NB4 (cell line): ENCODE data around the gene PITPNM3.

Experiments
- DNase-seq: peaks from one replicate; pipeline ENCODE4 v3.0.0; 2010; ENCODE audit warnings: low read depth
- H3K4me3 ChIP-seq: one replicate; pipeline ENCODE4 v1.5.1; 2011; ENCODE audit warnings: mild to moderate bottlenecking, low read depth, low read length, moderate library complexity
- CTCF ChIP-seq: IDR thresholded peaks from one replicate; pipeline ENCODE4 v1.5.1; 2012; ENCODE audit warnings: low read depth, low read length
- MAX ChIP-seq: IDR thresholded peaks from 2 replicates; pipeline ENCODE4 v1.6.1; 2011; ENCODE audit warnings: low read depth, low read length
- MYC ChIP-seq: IDR thresholded peaks from 2 replicates; pipeline ENCODE4 v1.6.1; 2011; ENCODE audit warnings: low read depth, low read length
- POLR2A ChIP-seq: IDR thresholded peaks from 2 replicates; pipeline ENCODE4 v1.6.1; 2011; ENCODE audit warnings: mild to moderate bottlenecking; ENCODE audit not compliant: insufficient read length; ENCODE audit errors: extremely low read depth

PITPNM3 gene

GRCh38 chr17:6460531-6461161 lies 95.7 kb downstream of the PITPNM3 start:
- H3K4me3 ChIP-seq = no peak overlapping the region
- TF ChIP-seq CTCF (no peak), MYC (no peak), POLR2A (no peak), MAX (no peak)
- no peak for DNase-seq

GRCh38 chr17:6458460-6458950 lies 97.8 kb downstream of the PITPNM3 start:
- DNase-seq = no peak
- H3K4me3 ChIP-seq = no peak overlapping the region
- TF ChIP-seq POLR2A (no peak), CTCF (no peak), MYC (no peak), MAX (no peak)

GRCh38 chr17:6457688-6458459 lies 98.5 kb downstream of the PITPNM3 start:
- DNase-seq = no peak
- TF ChIP-seq POLR2A = no peak
- no peak for TF ChIP-seq MYC
- TF ChIP-seq MAX = no peak
- TF ChIP-seq CTCF = no peak
- no peak overlapping the region for H3K4me3 ChIP-seq

- DNase-seq = no peak
- TF ChIP-seq MYC (no peak), POLR2A (no peak), CTCF (no peak), MAX (no peak)
- H3K4me3 ChIP-seq = no peak overlapping the region
Measured at GRCh38 chr17:6456914-6457687, 99.3 kb downstream of the PITPNM3 start.

- no peak for TF ChIP-seq CTCF
- no peak for TF ChIP-seq MYC
- no peak for TF ChIP-seq POLR2A
- no peak for TF ChIP-seq MAX
- DNase-seq = no peak
- no peak overlapping the region for H3K4me3 ChIP-seq
Measured at GRCh38 chr17:6456321-6456720, 100.0 kb downstream of the PITPNM3 start.
